Lung (tissue), 12 donors: ENCODE data around the gene SGTA. TPM values are rescaled to one million over a fixed set of nuclear protein-coding genes. Genes with fewer than 3 reads are reported as not detected.

Experiments used
- ATAC-seq: fragments of 200-7000 bp; cut with Tn5 transposase; one replicate; pipeline ENCODE4 v1.9.1; 2020; ENCODE audit warnings: moderate number of reproducible peaks; ENCODE audit not compliant: insufficient read depth, low FRiP score
- DNase-seq, 3 donors: peaks; one replicate each; pipeline ENCODE4 v3.0.0-alpha.2; 2013 to 2017
- H3K27ac ChIP-seq, 2 donors: one replicate each; pipeline ENCODE4 v1.5.1; 2013; ENCODE audit warnings: mild to moderate bottlenecking in 2 of 2, moderate library complexity in 2 of 2, control low read depth in 1 of 2, inconsistent platforms in 1 of 2, low read depth in 1 of 2, low read length in 1 of 2
- H3K27me3 ChIP-seq, 3 donors: one replicate each; pipeline ENCODE4 v1.5.1; 2013; ENCODE audit warnings: low read length in 2 of 3; ENCODE audit not compliant: control insufficient read depth in 3 of 3, insufficient read depth in 3 of 3
- H3K36me3 ChIP-seq, 4 donors: one replicate each; pipeline ENCODE4 v1.5.1; 2013; ENCODE audit warnings: low read length in 4 of 4, mild to moderate bottlenecking in 1 of 4, moderate library complexity in 1 of 4; ENCODE audit not compliant: control insufficient read depth in 4 of 4, insufficient read depth in 4 of 4
- H3K4me1 ChIP-seq, 5 donors: one replicate each; pipeline ENCODE4 v1.5.1; 2013; ENCODE audit warnings: low read length in 5 of 5, mild to moderate bottlenecking in 2 of 5, moderate library complexity in 1 of 5; ENCODE audit not compliant: control insufficient read depth in 5 of 5, insufficient read depth in 5 of 5
- H3K4me3 ChIP-seq: one replicate; pipeline ENCODE4 v1.5.1; 2013; ENCODE audit warnings: mild to moderate bottlenecking, control low read depth, moderate library complexity
- H3K9ac ChIP-seq, 2 donors: one replicate each; pipeline ENCODE4 v1.5.1; 2013; ENCODE audit warnings: low read length in 2 of 2, control low read depth in 1 of 2; ENCODE audit not compliant: insufficient read depth in 1 of 2
- H3K9me3 ChIP-seq, 4 donors: one replicate each; pipeline ENCODE4 v1.5.1; 2013; ENCODE audit warnings: low read length in 3 of 4, mild to moderate bottlenecking in 1 of 4, moderate library complexity in 1 of 4; ENCODE audit not compliant: control insufficient read depth in 4 of 4, insufficient read depth in 3 of 4
- CTCF ChIP-seq: IDR thresholded peaks from 2 replicates; pipeline ENCODE4 v1.5.1; 2012; ENCODE audit warnings: mild to moderate bottlenecking; ENCODE audit errors: control extremely low read depth, extremely low read depth
- WGBS, 2 donors: extraction: QIAGEN DNeasy Blood & Tissue Kit; methylation state at CpG; one replicate each; pipeline ENCODE4 v1.1.7; 2013; 5-methylcytosine and 5-hydroxymethylcytosine counted together
- polyA plus RNA-seq, 2 donors: library from polyadenylated mRNA; stranded (reverse); fragments of 200-250 nt; gene quantifications; one replicate each; pipeline ENCODE4 v1.2.1, GENCODE V29; 2013
- total RNA-seq, 2 donors: library from RNA; depleted of rRNA in 1 of 2; stranded (reverse); fragments of >200 nt in 1 of 2; gene quantifications; one replicate each; pipeline ENCODE4 v1.2.1, GENCODE V29; 2014 to 2021
- donor health status: control.
- donor health status: control.
- donor health status: Bipolar disorder and iron deficiency.
- donor health status: healthy.
- donor health status: DM: yes; HTN: yes; CAD: no.

Gene SGTA
- total and polyA plus RNA-seq, 4 donors = 33.3 to 64.7 (median 51.9) TPM

- DNase-seq (no peak), ATAC-seq (no peak)
- no peak overlapping the region for H3K4me3 ChIP-seq
- no peak for TF ChIP-seq CTCF
- WGBS, 2 donors = 96% methylated on average over 39 to 41 of the region's 41 CpGs
- H3K27ac ChIP-seq = no peak overlapping the region
- no peaks in the 10 kb centered on the region for H3K27me3 ChIP-seq
- H3K4me1 ChIP-seq = no peaks in the 10 kb centered on the region
- H3K9ac ChIP-seq = no peak overlapping the region
- peaks cover 6 to 70% (median 7%) of the 10 kb centered on the region in 4 donors for H3K36me3 ChIP-seq
- H3K9me3 ChIP-seq = peaks cover 0 to 3% (median 0%) of the 10 kb centered on the region in 4 donors
Observed at GRCh38 chr19:2808129-2808941, 25.3 kb upstream of the SGTA start.

GRCh38 chr19:2807379-2808128, 24.5 kb upstream of the SGTA start:
- no peak for ATAC-seq
- Histone ChIP-seq H3K4me3 (no peak overlapping the region), H3K36me3 (peaks cover 6 to 63% (median 9%) of the 10 kb centered on the region in 4 donors), H3K9me3 (peaks cover 0 to 3% (median 0%) of the 10 kb centered on the region in 4 donors), H3K27ac (no peak overlapping the region), H3K4me1 (no peaks in the 10 kb centered on the region), H3K27me3 (no peaks in the 10 kb centered on the region), H3K9ac (no peak overlapping the region)
- no peak for DNase-seq
- TF ChIP-seq CTCF = no peak
- WGBS, 2 donors = 96 to 97% methylated on average over 55 to 56 of the region's 56 CpGs

GRCh38 chr19:2806736-2807378, 23.8 kb upstream of the SGTA start:
- no peak overlapping the region for H3K27ac ChIP-seq
- H3K9me3 ChIP-seq = peaks cover 0 to 3% (median 0%) of the 10 kb centered on the region in 4 donors
- DNase-seq (no peak), ATAC-seq (no peak)
- no peak for TF ChIP-seq CTCF
- H3K4me1 ChIP-seq = no peaks in the 10 kb centered on the region
- 96 to 97% methylated on average over 34 of the region's 34 CpGs for WGBS, 2 donors
- H3K36me3 ChIP-seq = peaks cover 6 to 63% (median 11%) of the 10 kb centered on the region in 4 donors
- no peak overlapping the region for H3K9ac ChIP-seq
- no peaks in the 10 kb centered on the region for H3K27me3 ChIP-seq
- H3K4me3 ChIP-seq = no peak overlapping the region
